HepG2 (cell line): ENCODE results near the gene FN1. TPM values are rescaled to one million over a fixed set of nuclear protein-coding genes. Genes with fewer than 3 reads are reported as not detected.

Experiments
- ATF2 ChIP-seq: sonication (generic); formaldehyde crosslinking; IDR thresholded peaks from 2 replicates; pipeline ENCODE4 v1.4.0; 2020; ENCODE audit warnings: missing genetic modification reagents
- CHD2 ChIP-seq: IDR thresholded peaks from 2 replicates; pipeline ENCODE4 v1.6.1; 2011; ENCODE audit warnings: low read depth, low read length, improper control_type of control experiment
- ELK4 ChIP-seq: sonication (generic); formaldehyde crosslinking; IDR thresholded peaks from 2 replicates; pipeline ENCODE4 v1.9.0; 2021; ENCODE audit warnings: missing genetic modification reagents, borderline replicate concordance
- MZF1 ChIP-seq: sonication (generic); formaldehyde crosslinking; IDR thresholded peaks from 2 replicates; pipeline ENCODE4 v1.8.1; 2023; ENCODE audit warnings: mild to moderate bottlenecking, missing genetic modification reagents, borderline replicate concordance
- RBFOX2 ChIP-seq: fragments of 200-400 bp; formaldehyde crosslinking; IDR thresholded peaks from 2 replicates; pipeline ENCODE4 v1.6.1; 2017; ENCODE audit warnings: low read depth, mild to moderate bottlenecking, low read length
- ZBTB26 ChIP-seq: IDR thresholded peaks from 2 replicates; pipeline ENCODE4 v1.6.1; 2016; ENCODE audit warnings: missing compliant biosample characterization, missing genetic modification reagents, borderline replicate concordance
- ZBTB38 ChIP-seq: sonication (generic); formaldehyde crosslinking; IDR thresholded peaks from 2 replicates; pipeline ENCODE4 v1.5.1; 2020; ENCODE audit warnings: mild to moderate bottlenecking, missing genetic modification reagents
- ZFP82 ChIP-seq: sonication (generic); formaldehyde crosslinking; IDR thresholded peaks from 2 replicates; pipeline ENCODE4 v1.5.1; 2020; ENCODE audit warnings: mild to moderate bottlenecking, missing genetic modification reagents, borderline replicate concordance
- ZNF431 ChIP-seq: sonication (generic); formaldehyde crosslinking; IDR thresholded peaks from 2 replicates; pipeline ENCODE4 v1.9.0; 2022; ENCODE audit warnings: missing genetic modification reagents, low read depth, mild to moderate bottlenecking, borderline replicate concordance
- ZNF501 ChIP-seq: sonication (generic); formaldehyde crosslinking; IDR thresholded peaks from 2 replicates; pipeline ENCODE4 v1.5.1; 2020; ENCODE audit warnings: mild to moderate bottlenecking, moderate library complexity, missing genetic modification reagents
- ZNF530 ChIP-seq: sonication (generic); formaldehyde crosslinking; IDR thresholded peaks from 2 replicates; pipeline ENCODE4 v1.5.0; 2020; ENCODE audit warnings: low read depth, mild to moderate bottlenecking, missing genetic modification reagents
- ZNF562 ChIP-seq: sonication (generic); formaldehyde crosslinking; IDR thresholded peaks from 2 replicates; pipeline ENCODE4 v1.8.0; 2022; ENCODE audit warnings: missing genetic modification reagents, borderline replicate concordance
- ZNF720 ChIP-seq: sonication (generic); formaldehyde crosslinking; IDR thresholded peaks from 2 replicates; pipeline ENCODE4 v1.4.0; 2020; ENCODE audit warnings: missing genetic modification reagents
- ZNF766 ChIP-seq: sonication (generic); formaldehyde crosslinking; IDR thresholded peaks from 2 replicates; pipeline ENCODE4 v1.5.0; 2020; ENCODE audit warnings: missing genetic modification reagents, borderline replicate concordance
- ZNF83 ChIP-seq: sonication (generic); formaldehyde crosslinking; IDR thresholded peaks from 2 replicates; pipeline ENCODE4 v1.4.0; 2020; ENCODE audit warnings: missing genetic modification reagents, mild to moderate bottlenecking, borderline replicate concordance
- polyA plus RNA-seq, 8 experiments: library from polyadenylated mRNA; depleted of rRNA in 3 of 8; stranded (reverse) in 7 of 8; unstranded in 1 of 8; fragments of >200 nt; fragmentation: Illumina TruSeq in 4 of 8; extraction: Trizol in 4 of 8; gene quantifications; 2 replicates each; pipeline versions ENCODE4 v1.2.1 to v1.2.3, GENCODE V29; 2011 to 2016; ENCODE audit warnings: low read depth in 4 of 8, missing spikeins in 1 of 8, mixed read lengths in 1 of 8; ENCODE audit not compliant: insufficient read depth in 1 of 8
- total RNA-seq, 5 experiments: library from RNA; depleted of rRNA; stranded (reverse); fragments of >200 nt; fragmentation: Illumina TruSeq; extraction: Trizol; gene quantifications; 2 replicates each; pipeline ENCODE4 v1.2.3, GENCODE V29; 2016; ENCODE audit warnings: low read depth in 1 of 5
- TF ChIP-seq, protein P1 (sequence below): sonication (generic); formaldehyde crosslinking; IDR thresholded peaks from 2 replicates; pipeline ENCODE4 v1.4.0; 2020; ENCODE audit warnings: missing genetic modification reagents
- TF ChIP-seq, protein P2 (sequence below): sonication (generic); formaldehyde crosslinking; IDR thresholded peaks from 2 replicates; pipeline ENCODE4 v1.8.1; 2023; ENCODE audit warnings: mild to moderate bottlenecking, missing genetic modification reagents
- TF ChIP-seq, protein P3 (sequence below): sonication (generic); formaldehyde crosslinking; IDR thresholded peaks from 2 replicates; pipeline ENCODE4 v1.5.0; 2020; ENCODE audit warnings: mild to moderate bottlenecking, missing genetic modification reagents, borderline replicate concordance

Gene FN1
- total and polyA plus RNA-seq, 2 of the 13 experiments (the other 11 are each of a cell fraction or from before 2014, with no cell fraction given) = 1,847 to 6,471 TPM

DNA sequence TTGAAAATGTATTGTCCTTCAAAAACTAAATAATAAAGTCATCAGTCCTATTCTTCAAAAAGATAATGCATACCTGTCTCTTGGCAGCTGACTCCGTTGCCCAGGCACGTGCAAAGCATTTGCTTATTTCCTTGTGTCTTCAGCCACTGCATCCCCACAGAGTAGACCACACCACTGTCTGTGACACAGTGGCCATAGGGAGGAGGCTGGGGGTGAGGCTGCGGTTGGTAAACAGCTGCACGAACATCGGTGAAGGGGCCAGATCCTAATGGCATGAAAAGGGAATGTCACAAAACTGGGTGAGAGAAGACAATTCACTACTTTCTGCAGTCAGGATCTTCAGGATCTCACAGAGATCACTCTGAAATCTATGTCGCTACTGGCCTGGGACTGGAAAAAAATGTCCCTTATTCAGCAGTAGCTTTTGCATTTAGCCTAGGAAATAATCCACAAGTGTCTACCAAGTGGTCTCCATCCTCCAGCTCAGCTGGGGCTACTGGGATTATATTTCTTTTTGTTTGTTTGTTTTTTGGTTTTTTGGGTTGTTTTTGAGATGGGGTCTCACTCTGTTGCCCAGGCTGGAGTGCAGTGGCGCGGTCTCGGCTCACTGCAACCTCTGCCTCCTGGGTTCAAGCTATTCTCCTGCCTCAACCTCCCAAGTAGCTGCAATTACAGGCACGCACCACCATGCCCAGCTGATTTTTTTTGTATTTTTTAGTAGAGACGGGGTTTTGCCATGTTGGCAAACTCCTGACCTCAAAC lies 10.7 kb downstream of the FN1 start (continued):
- no peak for TF ChIP-seq ZBTB26 (CRISPR knock-in tag)
- no peak; the same call in 1 of the 2 replicates for TF ChIP-seq ZNF562 (CRISPR knock-in tag)
- TF ChIP-seq ZNF501 = peak; percentile 24; the same call in 1 of the 2 replicates
- TF ChIP-seq ZNF530 = no peak
- peak; percentile 99 for TF ChIP-seq ZBTB38 (CRISPR knock-in tag)
- TF ChIP-seq ATF2 = no peak
- no peak for TF ChIP-seq CHD2
- no peak for TF ChIP-seq ZNF431 (CRISPR knock-in tag)
- TF ChIP-seq, protein P1, sequence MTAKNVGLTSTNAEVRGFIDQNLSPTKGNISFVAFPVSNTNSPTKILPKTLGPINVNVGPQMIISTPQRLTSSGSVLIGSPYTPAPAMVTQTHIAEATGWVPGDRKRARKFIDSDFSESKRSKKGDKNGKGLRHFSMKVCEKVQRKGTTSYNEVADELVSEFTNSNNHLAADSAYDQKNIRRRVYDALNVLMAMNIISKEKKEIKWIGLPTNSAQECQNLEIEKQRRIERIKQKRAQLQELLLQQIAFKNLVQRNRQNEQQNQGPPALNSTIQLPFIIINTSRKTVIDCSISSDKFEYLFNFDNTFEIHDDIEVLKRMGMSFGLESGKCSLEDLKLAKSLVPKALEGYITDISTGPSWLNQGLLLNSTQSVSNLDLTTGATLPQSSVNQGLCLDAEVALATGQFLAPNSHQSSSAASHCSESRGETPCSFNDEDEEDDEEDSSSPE = 0 out of 2 replicates have a peak, but pooled peaks have one; percentile 11
- TF ChIP-seq ELK4 (CRISPR knock-in tag) = no peak
- TF ChIP-seq, protein P2, sequence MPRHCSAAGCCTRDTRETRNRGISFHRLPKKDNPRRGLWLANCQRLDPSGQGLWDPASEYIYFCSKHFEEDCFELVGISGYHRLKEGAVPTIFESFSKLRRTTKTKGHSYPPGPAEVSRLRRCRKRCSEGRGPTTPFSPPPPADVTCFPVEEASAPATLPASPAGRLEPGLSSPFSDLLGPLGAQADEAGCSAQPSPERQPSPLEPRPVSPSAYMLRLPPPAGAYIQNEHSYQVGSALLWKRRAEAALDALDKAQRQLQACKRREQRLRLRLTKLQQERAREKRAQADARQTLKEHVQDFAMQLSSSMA (CRISPR knock-in tag) = no peak
- TF ChIP-seq MZF1 (CRISPR knock-in tag) = no peak
- TF ChIP-seq ZNF720 (CRISPR knock-in tag) = no peak
- TF ChIP-seq ZFP82 (CRISPR knock-in tag) = no peak
- TF ChIP-seq, protein P3, sequence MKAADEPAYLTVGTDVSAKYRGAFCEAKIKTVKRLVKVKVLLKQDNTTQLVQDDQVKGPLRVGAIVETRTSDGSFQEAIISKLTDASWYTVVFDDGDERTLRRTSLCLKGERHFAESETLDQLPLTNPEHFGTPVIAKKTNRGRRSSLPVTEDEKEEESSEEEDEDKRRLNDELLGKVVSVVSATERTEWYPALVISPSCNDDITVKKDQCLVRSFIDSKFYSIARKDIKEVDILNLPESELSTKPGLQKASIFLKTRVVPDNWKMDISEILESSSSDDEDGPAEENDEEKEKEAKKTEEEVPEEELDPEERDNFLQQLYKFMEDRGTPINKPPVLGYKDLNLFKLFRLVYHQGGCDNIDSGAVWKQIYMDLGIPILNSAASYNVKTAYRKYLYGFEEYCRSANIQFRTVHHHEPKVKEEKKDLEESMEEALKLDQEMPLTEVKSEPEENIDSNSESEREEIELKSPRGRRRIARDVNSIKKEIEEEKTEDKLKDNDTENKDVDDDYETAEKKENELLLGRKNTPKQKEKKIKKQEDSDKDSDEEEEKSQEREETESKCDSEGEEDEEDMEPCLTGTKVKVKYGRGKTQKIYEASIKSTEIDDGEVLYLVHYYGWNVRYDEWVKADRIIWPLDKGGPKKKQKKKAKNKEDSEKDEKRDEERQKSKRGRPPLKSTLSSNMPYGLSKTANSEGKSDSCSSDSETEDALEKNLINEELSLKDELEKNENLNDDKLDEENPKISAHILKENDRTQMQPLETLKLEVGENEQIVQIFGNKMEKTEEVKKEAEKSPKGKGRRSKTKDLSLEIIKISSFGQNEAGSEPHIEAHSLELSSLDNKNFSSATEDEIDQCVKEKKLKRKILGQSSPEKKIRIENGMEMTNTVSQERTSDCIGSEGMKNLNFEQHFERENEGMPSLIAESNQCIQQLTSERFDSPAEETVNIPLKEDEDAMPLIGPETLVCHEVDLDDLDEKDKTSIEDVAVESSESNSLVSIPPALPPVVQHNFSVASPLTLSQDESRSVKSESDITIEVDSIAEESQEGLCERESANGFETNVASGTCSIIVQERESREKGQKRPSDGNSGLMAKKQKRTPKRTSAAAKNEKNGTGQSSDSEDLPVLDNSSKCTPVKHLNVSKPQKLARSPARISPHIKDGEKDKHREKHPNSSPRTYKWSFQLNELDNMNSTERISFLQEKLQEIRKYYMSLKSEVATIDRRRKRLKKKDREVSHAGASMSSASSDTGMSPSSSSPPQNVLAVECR (CRISPR knock-in tag) = no peak
- TF ChIP-seq RBFOX2 = peak; percentile 88
- TF ChIP-seq ZNF83 (CRISPR knock-in tag) = no peak
- TF ChIP-seq ZNF766 (CRISPR knock-in tag) = peak; percentile 42; the same call in 1 of the 2 replicates
